ENCODE measurements around the gene CSKMT. TPM values are rescaled to one million over a fixed set of nuclear protein-coding genes. Genes with fewer than 3 reads are reported as not detected.

The CSKMT gene
- total RNA-seq, 1 experiment from 2014 or later = 63.5 TPM

- peaks cover 68 to 69% of the 10 kb centered on the region in 2 experiments for H3K36me3 ChIP-seq (ENCODE audit: control insufficient read depth in 1 of 2, insufficient read depth in 2 of 2, low read length in 2 of 2)
- RAD21 ChIA-PET (ENCODE audit: low non-redundant PET in 1 of 2, low total read pairs in 2 of 2, uncharacterized antibody in 2 of 2, unreplicated experiment in 2 of 2) = no interaction called here
These were observed 32.6 kb upstream of the CSKMT start for GRCh38 chr11:62632492-62632891.

GRCh38 chr11:62644220-62644619 is 20.9 kb upstream of the CSKMT start:
- H3K79me2 ChIP-seq (ENCODE audit: insufficient read depth, low read length) = peaks cover 67% of the 10 kb centered on the region

More at GRCh38 chr11:62632492-62632891, 32.6 kb upstream of the CSKMT start:
- TF ChIP-seq SP1 (IDR thresholded peaks at IDR 0.05; ENCODE audit: low read depth) (no peak), FOSL1 (IDR thresholded peaks at IDR 0.05; ENCODE audit: low read depth) (no peak), MAX (IDR thresholded peaks at IDR 0.05) (no peak), ZNF274 (IDR thresholded peaks at IDR 0.05; ENCODE audit: low read depth, low read length) (no peak), ELF1 (IDR thresholded peaks at IDR 0.05; ENCODE audit: borderline replicate concordance, low read depth) (no peak), SRF (IDR thresholded peaks at IDR 0.05; ENCODE audit: low read depth) (no peak), POLR2AphosphoS5 (IDR thresholded peaks at IDR 0.05; ENCODE audit: low read depth, low read length) (no peak), ATF3 (IDR thresholded peaks at IDR 0.05) (no peak)
- intact Hi-C loops (cut with micrococcal nuclease) = no loop called here
- Histone ChIP-seq H3K4me3 (replicated peaks in 1 of 2; ENCODE audit: low read depth in 1 of 2, low read length in 2 of 2) (no peak overlapping the region), H3K4me1 (ENCODE audit: control insufficient read depth in 1 of 2, insufficient read depth in 2 of 2, low read length in 2 of 2) (no peaks in the 10 kb centered on the region), H3K9me2 (ENCODE audit: insufficient read depth) (no peaks in the 10 kb centered on the region), H3K4me2 (ENCODE audit: low read length) (no peak overlapping the region), H3K79me2 (ENCODE audit: insufficient read depth, low read length) (peaks cover 25% of the 10 kb centered on the region; the same call in 1 of the 2 replicates), H3K9ac (ENCODE audit: low read length) (no peak overlapping the region), H3K27ac (ENCODE audit: low read depth, low read length) (no peak overlapping the region), H2AFZ (ENCODE audit: low read depth, low read length, poor library complexity, severe bottlenecking) (no peak overlapping the region), H3K27me3 (ENCODE audit: insufficient read depth, low read length) (no peaks in the 10 kb centered on the region), H3K9me3 (ENCODE audit: control insufficient read depth in 1 of 2, insufficient read depth in 1 of 2, low read depth in 1 of 2, low read length in 2 of 2) (no peaks in the 10 kb centered on the region), H4K20me1 (ENCODE audit: insufficient read depth) (no peaks in the 10 kb centered on the region)
- ATAC-seq = no peak
- BruUV-seq (replicated peaks) = no TSS peak
- no peak for DNase-seq (ENCODE audit: low read depth, low spot score)
- ChIA-PET CTCF (no interaction called here), POLR2A (interaction anchor here (1.0 kb wide), 1 partner anchor 33 kb away, joined by 3 read pairs; the partner anchor contains the start of genes C11orf98 and CSKMT)

More at GRCh38 chr11:62644220-62644619, 20.9 kb upstream of the CSKMT start:
- DNase-seq (ENCODE audit: low read depth, low spot score) (no peak), ATAC-seq (no peak)
- intact Hi-C loops (cut with micrococcal nuclease) = no loop called here
- Histone ChIP-seq H3K9ac (ENCODE audit: low read length) (no peak overlapping the region), H3K9me3 (ENCODE audit: control insufficient read depth in 1 of 2, insufficient read depth in 1 of 2, low read depth in 1 of 2, low read length in 2 of 2) (no peaks in the 10 kb centered on the region), H2AFZ (ENCODE audit: low read depth, low read length, poor library complexity, severe bottlenecking) (no peak overlapping the region), H3K4me1 (ENCODE audit: control insufficient read depth in 1 of 2, insufficient read depth in 2 of 2, low read length in 2 of 2) (peaks cover 5 to 15% of the 10 kb centered on the region in 2 experiments; a peak in 3 of 4 replicates), H3K4me2 (ENCODE audit: low read length) (no peak overlapping the region), H3K27me3 (ENCODE audit: insufficient read depth, low read length) (no peaks in the 10 kb centered on the region), H3K36me3 (ENCODE audit: control insufficient read depth in 1 of 2, insufficient read depth in 2 of 2, low read length in 2 of 2) (peaks cover 11 to 19% of the 10 kb centered on the region in 2 experiments; a peak in 3 of 4 replicates), H4K20me1 (ENCODE audit: insufficient read depth) (no peaks in the 10 kb centered on the region), H3K27ac (ENCODE audit: low read depth, low read length) (no peak overlapping the region), H3K4me3 (replicated peaks in 1 of 2; ENCODE audit: low read depth in 1 of 2, low read length in 2 of 2) (no peak overlapping the region), H3K9me2 (ENCODE audit: insufficient read depth) (no peaks in the 10 kb centered on the region)
- ChIA-PET RAD21 (ENCODE audit: low non-redundant PET in 1 of 2, low total read pairs in 2 of 2, uncharacterized antibody in 2 of 2, unreplicated experiment in 2 of 2) (no interaction called here), POLR2A (interaction anchor here (1.6 to 14.1 kb wide), 2 partner anchors 21 to 27 kb away, joined by 5 to 195 read pairs; partner anchors contain the start of genes C11orf98, CSKMT, LBHD1 and UQCC3), CTCF (no interaction called here)
- TF ChIP-seq MAX (IDR thresholded peaks at IDR 0.05) (no peak), ELF1 (IDR thresholded peaks at IDR 0.05; ENCODE audit: borderline replicate concordance, low read depth) (no peak), TCF7L2 (IDR thresholded peaks at IDR 0.05; ENCODE audit: borderline replicate concordance, extremely low read depth, insufficient read depth, insufficient read length) (no peak), EGR1 (IDR thresholded peaks at IDR 0.05; ENCODE audit: low read depth) (no peak), POLR2AphosphoS5 (IDR thresholded peaks at IDR 0.05; ENCODE audit: low read depth, low read length) (no peak), JUND (IDR thresholded peaks at IDR 0.05) (no peak), ZBTB33 (IDR thresholded peaks at IDR 0.05; ENCODE audit: extremely low read depth, insufficient replicate concordance, low read length) (no peak), CEBPB (IDR thresholded peaks at IDR 0.05; ENCODE audit: low read depth) (no peak), ZFX (IDR thresholded peaks at IDR 0.05) (no peak), ZNF274 (IDR thresholded peaks at IDR 0.05; ENCODE audit: low read depth, low read length) (no peak), CBX3 (IDR thresholded peaks at IDR 0.05; ENCODE audit: low read depth) (no peak), SIN3A (IDR thresholded peaks at IDR 0.05; ENCODE audit: low read depth) (no peak), POLR2A (IDR thresholded peaks at IDR 0.05; ENCODE audit: borderline replicate concordance, extremely low read depth, insufficient read depth, insufficient read length) (no peak)
- no TSS peak for BruUV-seq (replicated peaks)

Measured in HCT116 (cell line).